RWPE2 (cell line): ENCODE measurements around the gene SIRT5.

Experiments used
- ATAC-seq: fragments of 200-7000 bp; cut with Tn5 transposase; 3 replicates; pipeline ENCODE4 v1.9.1; 2021; ENCODE audit warnings: low read depth
- DNase-seq: peaks from one replicate; pipeline ENCODE4 v3.0.0-alpha.2; 2020; ENCODE audit warnings: low spot score
- H3K27ac ChIP-seq: fragments of 450-650 bp; 2 replicates; pipeline ENCODE4 v1.5.1; 2017; ENCODE audit warnings: mild to moderate bottlenecking; ENCODE audit not compliant: poor library complexity, severe bottlenecking
- H3K27me3 ChIP-seq: fragments of 250-450 bp; sonication (Bioruptor Pico); 2 replicates; pipeline ENCODE4 v1.5.1; 2021; ENCODE audit warnings: mild to moderate bottlenecking, moderate library complexity; ENCODE audit not compliant: insufficient read depth, poor library complexity, severe bottlenecking
- H3K36me3 ChIP-seq: fragments of 250-450 bp; sonication (Bioruptor Pico); 2 replicates; pipeline ENCODE4 v1.5.1; 2020; ENCODE audit warnings: low read depth, mild to moderate bottlenecking, moderate library complexity
- H3K4me1 ChIP-seq: fragments of 250-450 bp; sonication (Bioruptor Pico); 2 replicates; pipeline ENCODE4 v1.5.1; 2021; ENCODE audit warnings: mild to moderate bottlenecking, moderate library complexity; ENCODE audit not compliant: insufficient read depth, poor library complexity, severe bottlenecking
- H3K4me3 ChIP-seq: fragments of 250-450 bp; sonication (Bioruptor Pico); 2 replicates; pipeline ENCODE4 v1.5.1; 2021; ENCODE audit warnings: mild to moderate bottlenecking, moderate library complexity; ENCODE audit not compliant: severe bottlenecking
- H3K9me3 ChIP-seq: fragments of 250-450 bp; sonication (Bioruptor Pico); 2 replicates; pipeline ENCODE4 v1.5.1; 2021; ENCODE audit warnings: mild to moderate bottlenecking, moderate library complexity; ENCODE audit not compliant: severe bottlenecking
- CTCF ChIP-seq: fragments of 450-650 bp; IDR thresholded peaks from one replicate; pipeline ENCODE4 v1.5.1; 2017; ENCODE audit warnings: mild to moderate bottlenecking, moderate library complexity; ENCODE audit not compliant: poor library complexity, severe bottlenecking

The SIRT5 gene

GRCh38 chr6:13527671-13528056, 46.7 kb upstream of the SIRT5 start:
- DNase-seq (no peak), ATAC-seq (no peak)
- no peaks in the 10 kb centered on the region for H3K36me3 ChIP-seq
- no peak for TF ChIP-seq CTCF
- H3K27ac ChIP-seq, result peak overlapping the region; percentile 49
- H3K4me1 ChIP-seq, result peaks cover 19% of the 10 kb centered on the region
- H3K4me3 ChIP-seq, result no peak overlapping the region
- H3K9me3 ChIP-seq, result no peaks in the 10 kb centered on the region
- no peaks in the 10 kb centered on the region for H3K27me3 ChIP-seq

GRCh38 chr6:13528232-13528631, 46.2 kb upstream of the SIRT5 start:
- H3K36me3 ChIP-seq, result no peaks in the 10 kb centered on the region
- peak; percentile 41; the same call in 1 of the 3 replicates for ATAC-seq
- H3K27me3 ChIP-seq, result no peaks in the 10 kb centered on the region
- H3K9me3 ChIP-seq, result no peaks in the 10 kb centered on the region
- H3K27ac ChIP-seq, result no peak overlapping the region
- DNase-seq, result no peak
- no peak overlapping the region for H3K4me3 ChIP-seq
- peak; percentile 27 for TF ChIP-seq CTCF
- H3K4me1 ChIP-seq, result peaks cover 14% of the 10 kb centered on the region

GRCh38 chr6:13528777-13529343, 45.5 kb upstream of the SIRT5 start:
- ATAC-seq, result no peak
- Histone ChIP-seq H3K4me3 (no peak overlapping the region), H3K4me1 (peaks cover 11% of the 10 kb centered on the region), H3K9me3 (no peaks in the 10 kb centered on the region), H3K27ac (no peak overlapping the region), H3K27me3 (no peaks in the 10 kb centered on the region), H3K36me3 (no peaks in the 10 kb centered on the region)
- TF ChIP-seq CTCF, result no peak
- no peak for DNase-seq

GRCh38 chr6:13531956-13532355, 42.4 kb upstream of the SIRT5 start:
- DNase-seq (no peak), ATAC-seq (no peak)
- no peaks in the 10 kb centered on the region for H3K36me3 ChIP-seq

More at GRCh38 chr6:13531956-13532355, 42.4 kb upstream of the SIRT5 start:
- no peaks in the 10 kb centered on the region for H3K9me3 ChIP-seq
- H3K4me1 ChIP-seq, result peaks cover 3% of the 10 kb centered on the region
- no peak for TF ChIP-seq CTCF
- H3K4me3 ChIP-seq, result no peak overlapping the region
- H3K27ac ChIP-seq, result no peak overlapping the region
- H3K27me3 ChIP-seq, result no peaks in the 10 kb centered on the region
